ENCODE results near the gene USP36. TPM values are rescaled to one million over a fixed set of nuclear protein-coding genes. Genes with fewer than 3 reads are reported as not detected.

The USP36 gene
- total RNA-seq, 5 donors from 2014 or later (not counting 1 experiment from before 2014, with no cell fraction given), result 132 to 487 (median 143) TPM

Other genes with a start within 250 kb of the USP36 start
- gene CYTH1, start 58.5 kb downstream of the USP36 start, total RNA-seq, result 100 to 1,000 TPM; 357 to 509 (median 372) TPM
- 1 to 10 TPM in 2 of 5 donors, under 1 TPM in 3; 0.28 to 3.1 (median 0.41) TPM for gene CEP295NL, start 62.4 kb upstream of the USP36 start, total RNA-seq
- gene TIMP2, start 84.6 kb upstream of the USP36 start, total RNA-seq, result 1 to 10 TPM; 5.1 to 6.7 (median 6.5) TPM
- gene LGALS3BP, start 139.1 kb upstream of the USP36 start, total RNA-seq, result 10 to 100 TPM; 28.2 to 80.7 (median 51.6) TPM
- 10 to 100 TPM; 46.2 to 63.1 (median 57.7) TPM for gene CANT1, start 168.9 kb upstream of the USP36 start, total RNA-seq
- gene C1QTNF1, start 183.4 kb upstream of the USP36 start, total RNA-seq, result under 1 TPM in 4 of 5 donors, not detected in 1; 0.10 to 0.57 (median 0.26) TPM
- 100 to 1,000 TPM in 4 of 5 donors, 10 to 100 TPM in 1; 99.6 to 153 (median 141) TPM for gene ENGASE, start 234.0 kb upstream of the USP36 start, total RNA-seq

Measured in T-cell (primary cell).